NCI-H510A treated with DMSO at 0.1 percent for 48 hours (cell line): ENCODE data around the gene ARFGAP1.
"Not testable (repeated sequence)": the region's sequence is repeated elsewhere in the genome, so short reads cannot be mapped to it uniquely, and the experiment has no call there.

Experiments used
- DNase-seq: peaks from one replicate; lab custom pipeline; 2025; lab: John Stamatoyannopoulos, UW

The ARFGAP1 gene

GRCh38 chr20:63334356-63334755 is 61.7 kb downstream of the ARFGAP1 start:
- no peak for DNase-seq

- DNase-seq, result not testable (repeated sequence)
Observed at GRCh38 chr20:63335060-63335459, 62.4 kb downstream of the ARFGAP1 start.

- no peak for DNase-seq
Observed at GRCh38 chr20:63335711-63336110, 63.1 kb downstream of the ARFGAP1 start.

- DNase-seq, result no peak
Observed at GRCh38 chr20:63336232-63336752, 63.7 kb downstream of the ARFGAP1 start.

GRCh38 chr20:63337786-63338420 is 65.3 kb downstream of the ARFGAP1 start:
- DNase-seq, result no peak
